ENCODE measurements around the gene ATG7.

- TF ChIP-seq EZH2phosphoT487 (IDR thresholded peaks at IDR 0.05) (no peak), EZH2 (IDR thresholded peaks at IDR 0.05) (no peak)
- TF ChIP-seq, protein P1, sequence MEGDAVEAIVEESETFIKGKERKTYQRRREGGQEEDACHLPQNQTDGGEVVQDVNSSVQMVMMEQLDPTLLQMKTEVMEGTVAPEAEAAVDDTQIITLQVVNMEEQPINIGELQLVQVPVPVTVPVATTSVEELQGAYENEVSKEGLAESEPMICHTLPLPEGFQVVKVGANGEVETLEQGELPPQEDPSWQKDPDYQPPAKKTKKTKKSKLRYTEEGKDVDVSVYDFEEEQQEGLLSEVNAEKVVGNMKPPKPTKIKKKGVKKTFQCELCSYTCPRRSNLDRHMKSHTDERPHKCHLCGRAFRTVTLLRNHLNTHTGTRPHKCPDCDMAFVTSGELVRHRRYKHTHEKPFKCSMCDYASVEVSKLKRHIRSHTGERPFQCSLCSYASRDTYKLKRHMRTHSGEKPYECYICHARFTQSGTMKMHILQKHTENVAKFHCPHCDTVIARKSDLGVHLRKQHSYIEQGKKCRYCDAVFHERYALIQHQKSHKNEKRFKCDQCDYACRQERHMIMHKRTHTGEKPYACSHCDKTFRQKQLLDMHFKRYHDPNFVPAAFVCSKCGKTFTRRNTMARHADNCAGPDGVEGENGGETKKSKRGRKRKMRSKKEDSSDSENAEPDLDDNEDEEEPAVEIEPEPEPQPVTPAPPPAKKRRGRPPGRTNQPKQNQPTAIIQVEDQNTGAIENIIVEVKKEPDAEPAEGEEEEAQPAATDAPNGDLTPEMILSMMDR (IDR thresholded peaks at IDR 0.05) = no peak
Measured at GRCh38 chr3:11260460-11260859, 11.7 kb upstream of the ATG7 start.

Data from neural progenitor cell (in vitro differentiated cells).